ENCODE results near the gene VPS13C.

The VPS13C gene

DNA sequence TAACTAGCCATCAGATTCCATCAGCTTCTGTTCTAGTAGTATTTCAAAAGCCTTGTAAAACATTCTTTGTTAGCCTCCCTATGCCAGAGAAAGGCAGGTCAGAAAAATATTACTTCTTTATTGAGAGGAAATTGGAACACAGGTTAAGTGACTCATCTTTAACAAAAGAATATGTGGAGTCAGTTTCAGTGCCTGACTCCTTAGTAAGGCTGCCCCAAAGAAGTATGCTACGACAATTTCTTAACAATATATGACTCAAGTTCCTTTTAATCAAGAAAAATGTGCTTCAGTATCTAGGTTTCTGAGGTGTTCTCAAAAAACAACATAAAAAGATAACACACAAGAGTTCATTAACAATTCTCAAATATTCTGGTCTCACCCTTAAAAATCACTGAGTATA is 139.2 kb downstream of the VPS13C start:
- no peak for DNase-seq (ENCODE audit: low read depth)
- TF ChIP-seq, protein P1, sequence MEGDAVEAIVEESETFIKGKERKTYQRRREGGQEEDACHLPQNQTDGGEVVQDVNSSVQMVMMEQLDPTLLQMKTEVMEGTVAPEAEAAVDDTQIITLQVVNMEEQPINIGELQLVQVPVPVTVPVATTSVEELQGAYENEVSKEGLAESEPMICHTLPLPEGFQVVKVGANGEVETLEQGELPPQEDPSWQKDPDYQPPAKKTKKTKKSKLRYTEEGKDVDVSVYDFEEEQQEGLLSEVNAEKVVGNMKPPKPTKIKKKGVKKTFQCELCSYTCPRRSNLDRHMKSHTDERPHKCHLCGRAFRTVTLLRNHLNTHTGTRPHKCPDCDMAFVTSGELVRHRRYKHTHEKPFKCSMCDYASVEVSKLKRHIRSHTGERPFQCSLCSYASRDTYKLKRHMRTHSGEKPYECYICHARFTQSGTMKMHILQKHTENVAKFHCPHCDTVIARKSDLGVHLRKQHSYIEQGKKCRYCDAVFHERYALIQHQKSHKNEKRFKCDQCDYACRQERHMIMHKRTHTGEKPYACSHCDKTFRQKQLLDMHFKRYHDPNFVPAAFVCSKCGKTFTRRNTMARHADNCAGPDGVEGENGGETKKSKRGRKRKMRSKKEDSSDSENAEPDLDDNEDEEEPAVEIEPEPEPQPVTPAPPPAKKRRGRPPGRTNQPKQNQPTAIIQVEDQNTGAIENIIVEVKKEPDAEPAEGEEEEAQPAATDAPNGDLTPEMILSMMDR (conservative IDR thresholded peaks at IDR 0.05; ENCODE audit: low read depth, low read length), result no peak
- H3K4me3 ChIP-seq (ENCODE audit: low read length), result no peak overlapping the region

DNA sequence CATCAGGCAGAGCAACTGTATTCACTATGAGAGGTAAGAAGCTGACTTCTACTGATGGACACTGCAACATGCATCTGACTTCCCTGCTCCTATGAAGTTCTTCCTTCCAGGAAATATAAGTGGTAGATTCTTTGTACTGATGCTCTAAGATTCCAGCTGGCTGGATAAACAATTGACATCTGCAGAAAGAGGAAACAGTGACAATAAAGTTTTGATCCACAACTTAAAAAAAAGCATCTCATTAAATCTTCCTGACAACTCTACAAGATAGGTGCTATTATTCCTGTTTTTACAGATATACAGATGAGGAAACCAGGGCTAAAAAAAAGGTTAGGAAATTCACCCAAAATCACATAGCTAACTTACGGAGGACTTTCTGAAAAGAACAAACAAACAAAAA is 142.8 kb downstream of the VPS13C start:
- no peak overlapping the region for H3K4me3 ChIP-seq (ENCODE audit: low read length)
- TF ChIP-seq, protein P1 (conservative IDR thresholded peaks at IDR 0.05; ENCODE audit: low read depth, low read length), result no peak
- no peak for DNase-seq (ENCODE audit: low read depth)

- peak; percentile 2 for DNase-seq (ENCODE audit: low read depth)
- no peak overlapping the region for H3K4me3 ChIP-seq (ENCODE audit: low read length)
- TF ChIP-seq, protein P1 (conservative IDR thresholded peaks at IDR 0.05; ENCODE audit: low read depth, low read length), result no peak
Observed at GRCh38 chr15:61916104-61916503, 144.1 kb downstream of the VPS13C start.

- no peak for DNase-seq (ENCODE audit: low read depth)
- no peak overlapping the region for H3K4me3 ChIP-seq (ENCODE audit: low read length)
- TF ChIP-seq, protein P1 (conservative IDR thresholded peaks at IDR 0.05; ENCODE audit: low read depth, low read length), result no peak
Observed at GRCh38 chr15:61915640-61916039, 144.6 kb downstream of the VPS13C start.

- TF ChIP-seq, protein P1 (conservative IDR thresholded peaks at IDR 0.05; ENCODE audit: low read depth, low read length), result no peak
- DNase-seq (ENCODE audit: low read depth), result no peak
- H3K4me3 ChIP-seq (ENCODE audit: low read length), result no peak overlapping the region
Observed at GRCh38 chr15:61910839-61911369, 149.3 kb downstream of the VPS13C start.

DNA sequence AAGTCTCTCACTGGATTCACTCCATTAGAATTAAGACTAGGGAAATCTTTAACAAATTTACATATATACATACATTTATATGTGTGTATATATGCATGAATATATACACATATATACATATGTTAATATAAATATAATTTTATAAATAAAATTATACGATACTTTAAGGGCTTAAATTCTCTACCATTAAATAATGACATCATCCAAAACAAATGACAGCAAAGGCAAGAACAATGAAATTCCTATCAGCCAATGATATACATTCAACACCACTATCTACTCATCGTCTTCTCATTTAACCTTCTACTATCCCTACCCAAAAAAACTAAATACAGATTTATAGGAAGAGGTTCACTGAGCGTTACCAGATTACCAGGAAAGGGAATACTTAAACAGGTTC is 152.0 kb downstream of the VPS13C start:
- TF ChIP-seq, protein P1 (conservative IDR thresholded peaks at IDR 0.05; ENCODE audit: low read depth, low read length), result no peak
- DNase-seq (ENCODE audit: low read depth), result no peak
- no peak overlapping the region for H3K4me3 ChIP-seq (ENCODE audit: low read length)

DNA sequence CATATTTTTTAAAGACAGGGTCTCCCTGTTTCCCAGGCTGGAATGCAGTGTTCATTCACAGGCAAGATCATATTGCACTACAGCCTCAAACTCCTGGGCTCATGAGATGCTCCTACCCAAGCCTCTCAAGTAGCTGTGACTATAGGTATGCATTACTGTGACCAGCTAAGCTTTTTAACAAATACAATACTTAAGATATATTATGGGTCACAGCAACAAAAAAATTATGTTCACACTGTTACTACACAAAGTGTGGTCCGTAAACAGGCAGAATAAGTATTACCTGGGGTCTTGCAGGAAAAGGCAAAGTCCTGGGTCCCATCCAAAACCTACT is 152.5 kb downstream of the VPS13C start:
- no peak overlapping the region for H3K4me3 ChIP-seq (ENCODE audit: low read length)
- no peak for DNase-seq (ENCODE audit: low read depth)
- TF ChIP-seq, protein P1 (conservative IDR thresholded peaks at IDR 0.05; ENCODE audit: low read depth, low read length), result no peak
